Measurements from ENCODE around the gene SF3B6. TPM values are rescaled to one million over a fixed set of nuclear protein-coding genes. Genes with fewer than 3 reads are reported as not detected.
A peak's percentile ranks its signal among the peaks of the same experiment; 100 is the strongest.

The SF3B6 gene
- total RNA-seq, 1 donor from 2014 or later = 89.5 TPM

- H3K4me1 Mint-ChIP-seq (ENCODE audit: unreplicated experiment) = peaks cover 20% of the 10 kb centered on the region
- H3K27me3 Mint-ChIP-seq (ENCODE audit: unreplicated experiment) = no peaks in the 10 kb centered on the region
- H3K9me3 Mint-ChIP-seq (ENCODE audit: unreplicated experiment) = no peaks in the 10 kb centered on the region
- peak overlapping the region; percentile 95 for H3K27ac Mint-ChIP-seq (ENCODE audit: unreplicated experiment)
- H3K36me3 Mint-ChIP-seq (ENCODE audit: unreplicated experiment) = peaks cover 17% of the 10 kb centered on the region
- DNase-seq (ENCODE audit: extremely low spot score, unreplicated experiment) = no peak
- peak overlapping the region; percentile 93 for H3K4me3 Mint-ChIP-seq (ENCODE audit: unreplicated experiment)
- no peak for TF ChIP-seq CTCF (IDR thresholded peaks at IDR 0.05)
These were observed 7.7 kb upstream of the SF3B6 start for GRCh38 chr2:24083567-24084385.

- Mint-ChIP-seq H3K27ac (ENCODE audit: unreplicated experiment) (peak overlapping the region; percentile 95), H3K4me3 (ENCODE audit: unreplicated experiment) (peak overlapping the region; percentile 93), H3K36me3 (ENCODE audit: unreplicated experiment) (peaks cover 17% of the 10 kb centered on the region)
These were observed 6.9 kb upstream of the SF3B6 start for GRCh38 chr2:24082787-24083566.

GRCh38 chr2:24080701-24081100 lies 4.6 kb upstream of the SF3B6 start:
- no peak for DNase-seq (ENCODE audit: extremely low spot score, unreplicated experiment)
- Mint-ChIP-seq H3K36me3 (ENCODE audit: unreplicated experiment) (peaks cover 17% of the 10 kb centered on the region), H3K4me1 (ENCODE audit: unreplicated experiment) (peaks cover 30% of the 10 kb centered on the region), H3K27ac (ENCODE audit: unreplicated experiment) (no peak overlapping the region), H3K27me3 (ENCODE audit: unreplicated experiment) (no peaks in the 10 kb centered on the region), H3K9me3 (ENCODE audit: unreplicated experiment) (no peaks in the 10 kb centered on the region), H3K4me3 (ENCODE audit: unreplicated experiment) (no peak overlapping the region)
- no peak for TF ChIP-seq CTCF (IDR thresholded peaks at IDR 0.05)

More at GRCh38 chr2:24082787-24083566, 6.9 kb upstream of the SF3B6 start:
- DNase-seq (ENCODE audit: extremely low spot score, unreplicated experiment) = no peak
- H3K4me1 Mint-ChIP-seq (ENCODE audit: unreplicated experiment) = peaks cover 22% of the 10 kb centered on the region
- no peaks in the 10 kb centered on the region for H3K9me3 Mint-ChIP-seq (ENCODE audit: unreplicated experiment)
- no peaks in the 10 kb centered on the region for H3K27me3 Mint-ChIP-seq (ENCODE audit: unreplicated experiment)
- no peak for TF ChIP-seq CTCF (IDR thresholded peaks at IDR 0.05)

- H3K4me3 Mint-ChIP-seq (ENCODE audit: unreplicated experiment) = peak overlapping the region; percentile 98
- no peaks in the 10 kb centered on the region for H3K9me3 Mint-ChIP-seq (ENCODE audit: unreplicated experiment)
- no peaks in the 10 kb centered on the region for H3K27me3 Mint-ChIP-seq (ENCODE audit: unreplicated experiment)
- no peak for TF ChIP-seq CTCF (IDR thresholded peaks at IDR 0.05)
- H3K27ac Mint-ChIP-seq (ENCODE audit: unreplicated experiment) = peak overlapping the region; percentile 97
- peaks cover 31% of the 10 kb centered on the region for H3K4me1 Mint-ChIP-seq (ENCODE audit: unreplicated experiment)
- no peak for DNase-seq (ENCODE audit: extremely low spot score, unreplicated experiment)
- peaks cover 20% of the 10 kb centered on the region for H3K36me3 Mint-ChIP-seq (ENCODE audit: unreplicated experiment)
These were observed 1.8 kb upstream of the SF3B6 start for GRCh38 chr2:24077879-24078278.

GRCh38 chr2:24077535-24077877 lies 1.4 kb upstream of the SF3B6 start:
- Mint-ChIP-seq H3K36me3 (ENCODE audit: unreplicated experiment) (peaks cover 19% of the 10 kb centered on the region), H3K9me3 (ENCODE audit: unreplicated experiment) (no peaks in the 10 kb centered on the region), H3K27ac (ENCODE audit: unreplicated experiment) (peak overlapping the region; percentile 97), H3K27me3 (ENCODE audit: unreplicated experiment) (no peaks in the 10 kb centered on the region), H3K4me1 (ENCODE audit: unreplicated experiment) (peaks cover 30% of the 10 kb centered on the region), H3K4me3 (ENCODE audit: unreplicated experiment) (peak overlapping the region; percentile 98)
- DNase-seq (ENCODE audit: extremely low spot score, unreplicated experiment) = no peak
- no peak for TF ChIP-seq CTCF (IDR thresholded peaks at IDR 0.05)

Data from osteocyte (in vitro differentiated cells).